AG09319 (cell line): Measurements from ENCODE around the gene RSPH10B2.
A peak's percentile ranks its signal among the peaks of the same experiment; 100 is the strongest.
"Not testable (repeated sequence)": the region's sequence is repeated elsewhere in the genome, so short reads cannot be mapped to it uniquely, and the experiment has no call there.

Experiments
- DNase-seq: peaks from one replicate; pipeline ENCODE4 v3.0.0-alpha.2; 2010; ENCODE audit warnings: low read depth; ENCODE audit errors: extremely low read depth
- CTCF ChIP-seq: IDR thresholded peaks from 2 replicates; pipeline ENCODE4 v1.5.1; 2011; ENCODE audit warnings: low read depth, mild to moderate bottlenecking, inconsistent platforms, low read length, moderate library complexity

Gene RSPH10B2

GRCh38 chr7:6753964-6754363, at the start of gene RSPH10B2:
Gene RSPH10B2, plus strand, starts transcription at chr7:6754103. Its CDS starts 3,575 bp downstream, at chr7:6757678.
- not testable (repeated sequence) for DNase-seq

- DNase-seq: no peak
- no peak for TF ChIP-seq CTCF
Measured at GRCh38 chr7:6705959-6706665, 47.8 kb upstream of the RSPH10B2 start.

- no peak for TF ChIP-seq CTCF
- DNase-seq: peak; percentile 88
Measured at GRCh38 chr7:6706666-6707407, 47.1 kb upstream of the RSPH10B2 start, which contains the start of gene ZNF12. Gene ZNF12, minus strand, starts transcription at chr7:6706947. Its CDS starts 1,774 bp downstream, at chr7:6705173.

- no peak for DNase-seq
- no peak for TF ChIP-seq CTCF
Measured at GRCh38 chr7:6708304-6708703, 45.6 kb upstream of the RSPH10B2 start.

GRCh38 chr7:6709808-6710207, 44.1 kb upstream of the RSPH10B2 start:
- TF ChIP-seq CTCF: no peak
- no peak for DNase-seq

GRCh38 chr7:6714360-6714759, 39.5 kb upstream of the RSPH10B2 start:
- DNase-seq: no peak
- TF ChIP-seq CTCF: no peak

GRCh38 chr7:6715898-6716297, 38.0 kb upstream of the RSPH10B2 start:
- DNase-seq: not testable (repeated sequence)

- DNase-seq: no peak
- no peak for TF ChIP-seq CTCF
Measured at GRCh38 chr7:6718124-6718523, 35.8 kb upstream of the RSPH10B2 start.

GRCh38 chr7:6724351-6724750, 29.6 kb upstream of the RSPH10B2 start:
- not testable (repeated sequence) for DNase-seq
